SKM-1 treated with dmso at 0.1 percent for 144 hours (cell line): ENCODE data around the gene ANKRD11.
"Not testable (repeated sequence)": the region's sequence is repeated elsewhere in the genome, so short reads cannot be mapped to it uniquely, and the experiment has no call there.

Source experiments
- DNase-seq: peaks from one replicate; lab custom pipeline; 2025; ENCODE audit not compliant: unreplicated experiment; lab: John Stamatoyannopoulos, UW

Gene ANKRD11

GRCh38 chr16:89318871-89319630, 171.3 kb downstream of the ANKRD11 start:
- no peak for DNase-seq

- no peak for DNase-seq
These were observed 172.0 kb downstream of the ANKRD11 start for GRCh38 chr16:89318430-89318758.

GRCh38 chr16:89317729-89318429, 172.5 kb downstream of the ANKRD11 start:
- DNase-seq = no peak

GRCh38 chr16:89317101-89317671, 173.2 kb downstream of the ANKRD11 start:
- DNase-seq = no peak

GRCh38 chr16:89316701-89317100, 173.7 kb downstream of the ANKRD11 start:
- DNase-seq = no peak

GRCh38 chr16:89315791-89316581, 174.4 kb downstream of the ANKRD11 start:
- no peak for DNase-seq

GRCh38 chr16:89315271-89315670, 175.1 kb downstream of the ANKRD11 start:
- no peak for DNase-seq

- no peak for DNase-seq
These were observed 175.5 kb downstream of the ANKRD11 start for GRCh38 chr16:89314854-89315253.

- DNase-seq = no peak
These were observed 176.0 kb downstream of the ANKRD11 start for GRCh38 chr16:89314357-89314756.

- DNase-seq = no peak
These were observed 176.8 kb downstream of the ANKRD11 start for GRCh38 chr16:89313583-89313982.

- no peak for DNase-seq
These were observed 177.6 kb downstream of the ANKRD11 start for GRCh38 chr16:89312598-89313299.

GRCh38 chr16:89312194-89312593, 178.2 kb downstream of the ANKRD11 start:
- DNase-seq = no peak

- no peak for DNase-seq
These were observed 178.7 kb downstream of the ANKRD11 start for GRCh38 chr16:89311636-89312035.

- no peak for DNase-seq
These were observed 180.8 kb downstream of the ANKRD11 start for GRCh38 chr16:89309438-89310122.

- no peak for DNase-seq
These were observed 181.7 kb downstream of the ANKRD11 start for GRCh38 chr16:89308391-89309333.

GRCh38 chr16:89307421-89307805, 182.9 kb downstream of the ANKRD11 start:
- DNase-seq = no peak

- not testable (repeated sequence) for DNase-seq
These were observed 183.6 kb downstream of the ANKRD11 start for GRCh38 chr16:89306457-89307420.
